B cell (primary cell): ENCODE results near the gene BBX.

Source experiments
- EZH2 ChIP-seq: IDR thresholded peaks from 2 replicates; pipeline ENCODE4 v1.6.1; 2012; ENCODE audit warnings: borderline replicate concordance, low read depth, mild to moderate bottlenecking, moderate library complexity, low read length; ENCODE audit not compliant: insufficient read depth, poor library complexity, severe bottlenecking
- TF ChIP-seq, protein P1 (sequence below): fragments of 200-600 bp; IDR thresholded peaks from one replicate; pipeline ENCODE4 v1.8.0; 2022; ENCODE audit warnings: antibody characterized with exemption, mild to moderate bottlenecking

DNA sequence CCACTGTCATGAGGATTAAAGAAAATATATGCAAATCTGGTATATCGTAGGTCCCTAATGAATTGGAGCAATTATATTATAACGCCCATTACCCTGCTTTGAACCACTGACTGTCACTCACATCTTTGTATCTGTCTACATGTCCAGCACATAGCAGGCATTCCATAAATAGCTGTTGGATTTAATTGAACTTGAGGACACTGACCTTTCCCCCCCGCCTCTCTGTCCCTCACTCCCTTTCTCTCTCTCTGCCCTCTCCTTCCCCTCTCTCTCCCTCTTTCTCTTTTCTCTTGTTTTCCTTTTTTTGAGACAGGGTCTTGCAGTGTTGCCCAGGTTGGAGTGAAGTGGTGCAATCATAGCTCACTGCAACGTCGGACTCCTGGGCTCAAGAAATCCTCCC, 335.1 kb downstream of the BBX start:
- TF ChIP-seq EZH2 = no peak
- TF ChIP-seq, protein P1, sequence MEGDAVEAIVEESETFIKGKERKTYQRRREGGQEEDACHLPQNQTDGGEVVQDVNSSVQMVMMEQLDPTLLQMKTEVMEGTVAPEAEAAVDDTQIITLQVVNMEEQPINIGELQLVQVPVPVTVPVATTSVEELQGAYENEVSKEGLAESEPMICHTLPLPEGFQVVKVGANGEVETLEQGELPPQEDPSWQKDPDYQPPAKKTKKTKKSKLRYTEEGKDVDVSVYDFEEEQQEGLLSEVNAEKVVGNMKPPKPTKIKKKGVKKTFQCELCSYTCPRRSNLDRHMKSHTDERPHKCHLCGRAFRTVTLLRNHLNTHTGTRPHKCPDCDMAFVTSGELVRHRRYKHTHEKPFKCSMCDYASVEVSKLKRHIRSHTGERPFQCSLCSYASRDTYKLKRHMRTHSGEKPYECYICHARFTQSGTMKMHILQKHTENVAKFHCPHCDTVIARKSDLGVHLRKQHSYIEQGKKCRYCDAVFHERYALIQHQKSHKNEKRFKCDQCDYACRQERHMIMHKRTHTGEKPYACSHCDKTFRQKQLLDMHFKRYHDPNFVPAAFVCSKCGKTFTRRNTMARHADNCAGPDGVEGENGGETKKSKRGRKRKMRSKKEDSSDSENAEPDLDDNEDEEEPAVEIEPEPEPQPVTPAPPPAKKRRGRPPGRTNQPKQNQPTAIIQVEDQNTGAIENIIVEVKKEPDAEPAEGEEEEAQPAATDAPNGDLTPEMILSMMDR = no peak
